SK-N-SH treated with all-trans-retinoic acid at 6 μM for 48 hours (cell line): ENCODE data around the gene LCE6A.
A peak's percentile ranks its signal among the peaks of the same experiment; 100 is the strongest.

Experiments
- ATAC-seq: fragments of 200-7000 bp; cut with Tn5 transposase; 3 replicates; pipeline ENCODE4 v1.9.1; 2020; ENCODE audit warnings: mild to moderate bottlenecking, moderate library complexity
- ARNTL ChIP-seq: fragments of 450-650 bp; formaldehyde crosslinking; IDR thresholded peaks from 2 replicates; pipeline ENCODE4 v1.5.0; 2020; ENCODE audit warnings: low read depth, mild to moderate bottlenecking, moderate library complexity, borderline replicate concordance
- BACH2 ChIP-seq: fragments of 250-450 bp; sonication (Bioruptor Pico); IDR thresholded peaks from 2 replicates; pipeline ENCODE4 v1.9.0; 2021; ENCODE audit warnings: mild to moderate bottlenecking, borderline replicate concordance
- CSDC2 ChIP-seq: fragments of 250-450 bp; sonication (Bioruptor Pico); IDR thresholded peaks from 2 replicates; pipeline ENCODE4 v1.5.0; 2020; ENCODE audit warnings: mild to moderate bottlenecking, moderate library complexity
- ESRRG ChIP-seq: fragments of 250-450 bp; sonication (Bioruptor Pico); IDR thresholded peaks from 2 replicates; pipeline ENCODE4 v1.6.1; 2021; ENCODE audit warnings: mild to moderate bottlenecking
- GLIS3 ChIP-seq: fragments of 250-450 bp; sonication (Bioruptor Pico); IDR thresholded peaks from 2 replicates; pipeline ENCODE4 v1.5.0; 2020; ENCODE audit warnings: mild to moderate bottlenecking, moderate library complexity
- OSR1 ChIP-seq: fragments of 250-450 bp; sonication (Bioruptor Pico); IDR thresholded peaks from 2 replicates; pipeline ENCODE4 v1.8.0; 2022; ENCODE audit warnings: moderate library complexity, mild to moderate bottlenecking, inconsistent platforms
- PATZ1 ChIP-seq: fragments of 250-450 bp; sonication (Bioruptor Pico); IDR thresholded peaks from 2 replicates; pipeline ENCODE4 v1.8.0; 2020; ENCODE audit warnings: mild to moderate bottlenecking, moderate library complexity, borderline replicate concordance
- PPARA ChIP-seq: fragments of 250-450 bp; sonication (Bioruptor Pico); IDR thresholded peaks from 2 replicates; pipeline ENCODE4 v1.5.0; 2020; ENCODE audit warnings: mild to moderate bottlenecking, borderline replicate concordance
- RARB ChIP-seq: fragments of 250-450 bp; sonication (Bioruptor Pico); IDR thresholded peaks from 2 replicates; pipeline ENCODE4 v1.8.0; 2021; ENCODE audit warnings: mild to moderate bottlenecking, moderate library complexity
- SNAI2 ChIP-seq: fragments of 250-450 bp; sonication (Bioruptor Pico); IDR thresholded peaks from 2 replicates; pipeline ENCODE4 v1.5.0; 2020; ENCODE audit warnings: mild to moderate bottlenecking, moderate library complexity
- TCF4 ChIP-seq: fragments of 250-450 bp; sonication (Bioruptor Pico); IDR thresholded peaks from 2 replicates; pipeline ENCODE4 v1.8.0; 2021; ENCODE audit warnings: mild to moderate bottlenecking, moderate library complexity, borderline replicate concordance
- TOX ChIP-seq: fragments of 250-450 bp; sonication (Bioruptor Pico); IDR thresholded peaks from 2 replicates; pipeline ENCODE4 v1.8.0; 2021; ENCODE audit warnings: mild to moderate bottlenecking, moderate library complexity, borderline replicate concordance
- TSHZ2 ChIP-seq: fragments of 250-450 bp; sonication (Bioruptor Pico); IDR thresholded peaks from 2 replicates; pipeline ENCODE4 v1.5.0; 2020; ENCODE audit warnings: mild to moderate bottlenecking, moderate library complexity
- ZC3H10 ChIP-seq: fragments of 250-450 bp; sonication (Bioruptor Pico); IDR thresholded peaks from 2 replicates; pipeline ENCODE4 v1.5.1; 2021; ENCODE audit warnings: mild to moderate bottlenecking, moderate library complexity
- ZFP3 ChIP-seq: fragments of 250-450 bp; sonication (Bioruptor Pico); IDR thresholded peaks from 2 replicates; pipeline ENCODE4 v1.5.0; 2020; ENCODE audit warnings: mild to moderate bottlenecking, moderate library complexity
- ZFP30 ChIP-seq: fragments of 450-650 bp; formaldehyde crosslinking; IDR thresholded peaks from 2 replicates; pipeline ENCODE4 v1.5.0; 2022; ENCODE audit warnings: mild to moderate bottlenecking, moderate library complexity
- ZNF565 ChIP-seq: fragments of 450-650 bp; formaldehyde crosslinking; conservative IDR thresholded peaks from 2 replicates; pipeline ENCODE4 v1.5.0; 2020; ENCODE audit warnings: low read depth, mild to moderate bottlenecking, moderate library complexity
- ZNF70 ChIP-seq: fragments of 450-650 bp; formaldehyde crosslinking; IDR thresholded peaks from 2 replicates; pipeline ENCODE4 v1.5.0; 2020; ENCODE audit warnings: mild to moderate bottlenecking, moderate library complexity
- ZNF8 ChIP-seq: fragments of 450-650 bp; formaldehyde crosslinking; IDR thresholded peaks from 2 replicates; pipeline ENCODE4 v1.5.0; 2020; ENCODE audit warnings: mild to moderate bottlenecking, moderate library complexity
- TF ChIP-seq, protein P1 (sequence below): fragments of 250-450 bp; sonication (Bioruptor Pico); IDR thresholded peaks from 2 replicates; pipeline ENCODE4 v1.8.0; 2021; ENCODE audit warnings: low read depth, mild to moderate bottlenecking, moderate library complexity, borderline replicate concordance
- TF ChIP-seq, protein P2 (sequence below): fragments of 250-450 bp; sonication (Bioruptor Pico); IDR thresholded peaks from 2 replicates; pipeline ENCODE4 v1.5.1; 2021; ENCODE audit warnings: mild to moderate bottlenecking, moderate library complexity
- TF ChIP-seq, protein P3 (sequence below): fragments of 250-450 bp; sonication (Bioruptor Pico); IDR thresholded peaks from 2 replicates; pipeline ENCODE4 v1.5.1; 2020; ENCODE audit warnings: low read depth, mild to moderate bottlenecking, moderate library complexity

The LCE6A gene

DNA sequence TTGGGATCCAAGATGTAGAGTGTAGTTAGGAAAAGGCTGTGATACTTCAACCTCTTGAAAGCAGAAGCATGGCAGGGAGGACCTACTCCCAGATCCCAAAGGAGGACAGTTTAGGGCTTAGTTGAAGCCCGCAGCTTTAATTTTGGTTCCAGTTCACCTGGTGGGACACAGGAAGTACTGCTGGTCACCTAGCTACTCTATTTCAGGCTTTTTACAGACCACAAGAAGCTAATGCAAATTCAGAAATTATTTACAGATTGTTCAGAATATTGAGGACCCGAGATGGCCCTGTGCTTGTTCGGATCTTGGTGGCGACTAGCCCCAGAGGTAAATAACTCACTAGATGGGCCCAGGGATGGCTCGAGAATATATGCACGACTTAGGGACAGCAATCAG, 29.1 kb downstream of the LCE6A start:
- TF ChIP-seq OSR1 (CRISPR knock-in tag) (no peak), ARNTL (CRISPR knock-in tag) (no peak), TCF4 (CRISPR knock-in tag) (no peak), PPARA (no peak)
- ATAC-seq, result no peak

DNA sequence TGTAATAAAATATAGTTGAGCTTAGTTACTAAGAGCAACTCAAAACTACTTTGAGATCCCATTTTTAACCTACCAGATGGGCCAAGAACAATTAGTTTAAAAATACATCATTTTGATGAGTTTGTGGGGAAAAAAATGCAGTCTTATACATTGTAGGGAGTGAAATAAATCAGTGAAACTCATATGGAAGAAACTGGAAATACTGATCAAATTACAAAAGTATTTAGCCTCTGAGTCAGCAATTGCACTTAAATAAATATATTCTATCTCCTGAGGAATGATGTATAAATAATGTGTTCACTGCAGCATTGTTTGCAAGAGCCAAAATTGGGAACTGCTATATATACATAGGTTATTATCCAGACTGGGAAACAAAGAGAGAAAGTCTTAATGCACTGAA, 30.8 kb downstream of the LCE6A start:
- TF ChIP-seq GLIS3, result no peak
- peak; percentile 10; the same call in 1 of the 2 replicates for TF ChIP-seq ZC3H10 (CRISPR knock-in tag)
- peak; percentile 52 for ATAC-seq

DNA sequence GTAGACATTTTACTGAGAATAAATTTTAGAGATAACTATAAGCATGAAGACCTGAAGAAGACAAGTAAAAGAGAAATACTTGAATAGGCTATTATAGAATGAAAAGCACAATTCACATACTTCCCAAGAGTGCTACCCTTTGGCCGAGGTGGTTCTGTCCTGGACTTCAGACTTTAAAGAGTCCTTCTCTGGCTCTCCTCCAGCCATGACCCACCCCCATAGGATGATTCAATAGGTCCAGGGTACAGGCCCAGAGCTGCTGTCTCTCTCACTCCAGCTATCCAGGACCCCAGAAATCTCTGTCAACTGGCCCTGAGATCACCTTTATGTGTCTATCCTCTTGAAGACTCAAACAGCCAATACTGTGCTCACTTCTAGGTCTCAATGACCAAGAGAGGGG, 34.2 kb downstream of the LCE6A start:
- no peak for ATAC-seq
- TF ChIP-seq PPARA (no peak), ARNTL (CRISPR knock-in tag) (no peak), ZFP30 (CRISPR knock-in tag) (no peak), ZNF70 (CRISPR knock-in tag) (no peak), TOX (CRISPR knock-in tag) (no peak), RARB (CRISPR knock-in tag) (no peak), OSR1 (CRISPR knock-in tag) (no peak), TCF4 (CRISPR knock-in tag) (no peak), PATZ1 (CRISPR knock-in tag) (no peak), ZC3H10 (CRISPR knock-in tag) (no peak), ZNF8 (CRISPR knock-in tag) (no peak), GLIS3 (no peak), SNAI2 (no peak), ZFP3 (CRISPR knock-in tag) (no peak), ESRRG (no peak), BACH2 (no peak), ZNF565 (CRISPR knock-in tag) (no peak)
- TF ChIP-seq, protein P1, sequence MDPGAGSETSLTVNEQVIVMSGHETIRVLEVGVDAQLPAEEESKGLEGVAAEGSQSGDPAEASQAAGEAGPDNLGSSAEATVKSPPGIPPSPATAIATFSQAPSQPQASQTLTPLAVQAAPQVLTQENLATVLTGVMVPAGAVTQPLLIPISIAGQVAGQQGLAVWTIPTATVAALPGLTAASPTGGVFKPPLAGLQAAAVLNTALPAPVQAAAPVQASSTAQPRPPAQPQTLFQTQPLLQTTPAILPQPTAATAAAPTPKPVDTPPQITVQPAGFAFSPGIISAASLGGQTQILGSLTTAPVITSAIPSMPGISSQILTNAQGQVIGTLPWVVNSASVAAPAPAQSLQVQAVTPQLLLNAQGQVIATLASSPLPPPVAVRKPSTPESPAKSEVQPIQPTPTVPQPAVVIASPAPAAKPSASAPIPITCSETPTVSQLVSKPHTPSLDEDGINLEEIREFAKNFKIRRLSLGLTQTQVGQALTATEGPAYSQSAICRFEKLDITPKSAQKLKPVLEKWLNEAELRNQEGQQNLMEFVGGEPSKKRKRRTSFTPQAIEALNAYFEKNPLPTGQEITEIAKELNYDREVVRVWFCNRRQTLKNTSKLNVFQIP (CRISPR knock-in tag), result no peak
- TF ChIP-seq, protein P2, sequence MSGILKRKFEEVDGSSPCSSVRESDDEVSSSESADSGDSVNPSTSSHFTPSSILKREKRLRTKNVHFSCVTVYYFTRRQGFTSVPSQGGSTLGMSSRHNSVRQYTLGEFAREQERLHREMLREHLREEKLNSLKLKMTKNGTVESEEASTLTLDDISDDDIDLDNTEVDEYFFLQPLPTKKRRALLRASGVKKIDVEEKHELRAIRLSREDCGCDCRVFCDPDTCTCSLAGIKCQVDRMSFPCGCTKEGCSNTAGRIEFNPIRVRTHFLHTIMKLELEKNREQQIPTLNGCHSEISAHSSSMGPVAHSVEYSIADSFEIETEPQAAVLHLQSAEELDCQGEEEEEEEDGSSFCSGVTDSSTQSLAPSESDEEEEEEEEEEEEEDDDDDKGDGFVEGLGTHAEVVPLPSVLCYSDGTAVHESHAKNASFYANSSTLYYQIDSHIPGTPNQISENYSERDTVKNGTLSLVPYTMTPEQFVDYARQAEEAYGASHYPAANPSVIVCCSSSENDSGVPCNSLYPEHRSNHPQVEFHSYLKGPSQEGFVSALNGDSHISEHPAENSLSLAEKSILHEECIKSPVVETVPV, result no peak
- TF ChIP-seq, protein P3, sequence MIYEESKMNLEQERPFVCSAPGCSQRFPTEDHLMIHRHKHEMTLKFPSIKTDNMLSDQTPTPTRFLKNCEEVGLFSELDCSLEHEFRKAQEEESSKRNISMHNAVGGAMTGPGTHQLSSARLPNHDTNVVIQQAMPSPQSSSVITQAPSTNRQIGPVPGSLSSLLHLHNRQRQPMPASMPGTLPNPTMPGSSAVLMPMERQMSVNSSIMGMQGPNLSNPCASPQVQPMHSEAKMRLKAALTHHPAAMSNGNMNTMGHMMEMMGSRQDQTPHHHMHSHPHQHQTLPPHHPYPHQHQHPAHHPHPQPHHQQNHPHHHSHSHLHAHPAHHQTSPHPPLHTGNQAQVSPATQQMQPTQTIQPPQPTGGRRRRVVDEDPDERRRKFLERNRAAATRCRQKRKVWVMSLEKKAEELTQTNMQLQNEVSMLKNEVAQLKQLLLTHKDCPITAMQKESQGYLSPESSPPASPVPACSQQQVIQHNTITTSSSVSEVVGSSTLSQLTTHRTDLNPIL (CRISPR knock-in tag), result no peak

- TF ChIP-seq TOX (CRISPR knock-in tag) (no peak), ESRRG (no peak), GLIS3 (no peak), ZFP3 (CRISPR knock-in tag) (no peak), TCF4 (CRISPR knock-in tag) (no peak), TSHZ2 (CRISPR knock-in tag) (no peak), CSDC2 (CRISPR knock-in tag) (no peak), SNAI2 (no peak), PPARA (no peak), ZFP30 (CRISPR knock-in tag) (no peak), BACH2 (no peak), ARNTL (CRISPR knock-in tag) (no peak), ZNF565 (CRISPR knock-in tag) (no peak), ZNF8 (CRISPR knock-in tag) (no peak), ZNF70 (CRISPR knock-in tag) (no peak), ZC3H10 (CRISPR knock-in tag) (no peak), OSR1 (CRISPR knock-in tag) (no peak), RARB (CRISPR knock-in tag) (no peak)
- TF ChIP-seq, protein P1 (CRISPR knock-in tag), result no peak
- TF ChIP-seq, protein P2, result no peak
- no peak for ATAC-seq
Observed at GRCh38 chr1:152878042-152878441, 35.4 kb downstream of the LCE6A start, which contains the start of gene SMCP. Gene SMCP, plus strand, starts transcription at chr1:152878322. Its CDS starts 6,101 bp downstream, at chr1:152884423.
